K562 (cell line): ENCODE results near the gene RHBDD1. TPM values are rescaled to one million over a fixed set of nuclear protein-coding genes. Genes with fewer than 3 reads are reported as not detected.

Experiments used
- CBFA2T3 ChIP-seq: fragments of 450-650 bp; IDR thresholded peaks from 2 replicates; pipeline ENCODE4 v1.6.1; 2017
- CHD4 ChIP-seq: fragments of 200-600 bp; sonication (generic); IDR thresholded peaks from 3 replicates; pipeline ENCODE4 v1.6.1; 2012; ENCODE audit warnings: low read depth, mild to moderate bottlenecking, mixed read lengths, low read length, inconsistent platforms; ENCODE audit not compliant: insufficient read depth, insufficient replicate concordance, poor library complexity, severe bottlenecking
- CXXC5 ChIP-seq: fragments of 250-450 bp; sonication (Bioruptor Pico); IDR thresholded peaks from 2 replicates; pipeline ENCODE4 v1.8.0; 2022; ENCODE audit warnings: inconsistent platforms, mild to moderate bottlenecking, moderate library complexity
- DPF2 ChIP-seq: fragments of 450-650 bp; IDR thresholded peaks from 2 replicates; pipeline ENCODE4 v1.6.1; 2016
- FOXA1 ChIP-seq: fragments of 450-650 bp; IDR thresholded peaks from 2 replicates; pipeline ENCODE4 v1.6.1; 2016; ENCODE audit warnings: mild to moderate bottlenecking, borderline replicate concordance
- FOXJ2 ChIP-seq: fragments of 200-800 bp; sonication (Bioruptor generic); IDR thresholded peaks from 2 replicates; pipeline ENCODE4 v1.6.1; 2016; ENCODE audit warnings: missing genetic modification characterization, missing compliant biosample characterization
- HMG20B ChIP-seq: fragments of 250-450 bp; sonication (Bioruptor Pico); IDR thresholded peaks from 2 replicates; pipeline ENCODE4 v1.5.0; 2021; ENCODE audit warnings: mild to moderate bottlenecking
- MAFF ChIP-seq: IDR thresholded peaks from 2 replicates; pipeline ENCODE4 v1.6.1; 2012; ENCODE audit warnings: low read length, improper control_type of control experiment
- MAFG ChIP-seq: fragments of 450-650 bp; conservative IDR thresholded peaks from 2 replicates; pipeline ENCODE4 v1.6.1; 2016; ENCODE audit warnings: missing genetic modification characterization, missing compliant biosample characterization
- NR1H2 ChIP-seq: sonication (generic); formaldehyde crosslinking; IDR thresholded peaks from 2 replicates; pipeline ENCODE4 v1.4.0; 2020; ENCODE audit warnings: mild to moderate bottlenecking, missing genetic modification reagents
- PPARD ChIP-seq: fragments of 250-450 bp; sonication (Bioruptor Pico); IDR thresholded peaks from 2 replicates; pipeline ENCODE4 v1.8.0; 2022; ENCODE audit warnings: inconsistent platforms, mild to moderate bottlenecking, moderate library complexity
- SRSF7 ChIP-seq: fragments of 200-400 bp; formaldehyde crosslinking; optimal IDR thresholded peaks from 2 replicates; pipeline ENCODE3; 2017; ENCODE audit warnings: mild to moderate bottlenecking, low read depth, low read length
- ZBTB11 ChIP-seq, 3 experiments: fragments of 200-800 bp in 1 of 3; fragments of 250-450 bp in 1 of 3; fragments of 450-650 bp in 1 of 3; sonication (Bioruptor Pico) in 1 of 3; sonication (Bioruptor generic) in 1 of 3; formaldehyde crosslinking in 1 of 3; IDR thresholded peaks; 2 replicates each; pipeline versions ENCODE4 v1.6.1 to v1.8.0; 2016 to 2022; ENCODE audit warnings: mild to moderate bottlenecking in 2 of 3, missing genetic modification characterization in 2 of 3, missing compliant biosample characterization in 1 of 3, moderate library complexity in 1 of 3
- ZC3H8 ChIP-seq: fragments of 450-650 bp; IDR thresholded peaks from 2 replicates; pipeline ENCODE4 v1.6.1; 2017
- ZNF12 ChIP-seq: sonication (generic); formaldehyde crosslinking; IDR thresholded peaks from 2 replicates; pipeline ENCODE4 v1.4.0; 2020; ENCODE audit warnings: mild to moderate bottlenecking, missing genetic modification reagents
- ZNF133 ChIP-seq: fragments of 250-450 bp; sonication (Bioruptor Pico); IDR thresholded peaks from 2 replicates; pipeline ENCODE4 v1.4.0; 2020; ENCODE audit warnings: mild to moderate bottlenecking
- ZNF316 ChIP-seq: fragments of 450-650 bp; IDR thresholded peaks from 2 replicates; pipeline ENCODE4 v1.6.1; 2016
- ZNF764 ChIP-seq: fragments of 250-450 bp; sonication (Bioruptor Pico); IDR thresholded peaks from 2 replicates; pipeline ENCODE4 v1.4.0; 2020; ENCODE audit warnings: low read depth, mild to moderate bottlenecking, moderate library complexity
- polyA plus RNA-seq, 8 experiments: library from polyadenylated mRNA; depleted of rRNA in 4 of 8; stranded (reverse) in 5 of 8; unstranded in 3 of 8; fragments of >200 nt; fragmentation: Nextera tagmentation in 2 of 8; fragmentation: Illumina TruSeq in 1 of 8; extraction: Ambion mirVana in 2 of 8; extraction: Trizol in 1 of 8; gene quantifications; 2 replicates each; pipeline versions ENCODE4 v1.2.1 to v1.2.3, GENCODE V29; 2011 to 2014; ENCODE audit warnings: inconsistent platforms in 1 of 8, missing spikeins in 1 of 8
- total RNA-seq, 7 experiments: library from RNA; depleted of rRNA in 6 of 7; stranded (reverse); fragments of >200 nt in 6 of 7; fragmentation: Illumina TruSeq in 2 of 7; extraction: Trizol in 2 of 7; gene quantifications; 2 replicates each; pipeline versions ENCODE4 v1.2.1 to v1.2.3, GENCODE V29; 2011 to 2021; ENCODE audit warnings: low replicate concordance in 1 of 7
- TF ChIP-seq, protein P1 (sequence below): fragments of 450-650 bp; IDR thresholded peaks from 2 replicates; pipeline ENCODE4 v1.6.1; 2017; ENCODE audit warnings: antibody characterized with exemption, mild to moderate bottlenecking
- TF ChIP-seq, protein P2 (sequence below): sonication (generic); formaldehyde crosslinking; IDR thresholded peaks from 2 replicates; pipeline ENCODE4 v1.8.1; 2022; ENCODE audit warnings: missing genetic modification reagents
- TF ChIP-seq, protein P3 (sequence below): sonication (generic); formaldehyde crosslinking; IDR thresholded peaks from 2 replicates; pipeline ENCODE4 v1.8.0; 2023; ENCODE audit warnings: mild to moderate bottlenecking, missing genetic modification reagents

RHBDD1 gene
- total and polyA plus RNA-seq, 9 of the 15 experiments (the other 6 are each of a cell fraction or from before 2014, with no cell fraction given): 4.8 to 34.8 (median 15.6) TPM

GRCh38 chr2:226979004-226979403 lies 143.2 kb downstream of the RHBDD1 start (continued):
- TF ChIP-seq NR1H2 (CRISPR knock-in tag): no peak
- peak; percentile 34; the same call in 1 of the 2 replicates for TF ChIP-seq ZNF12
- TF ChIP-seq CHD4: no peak
- TF ChIP-seq CBFA2T3: 0 out of 2 replicates have a peak, but pooled peaks have one; percentile 21
- TF ChIP-seq MAFG: peak; percentile 89
- TF ChIP-seq PPARD (CRISPR knock-in tag): no peak
- no peak for TF ChIP-seq ZNF133 (CRISPR knock-in tag)
- no peak for TF ChIP-seq FOXA1
- TF ChIP-seq MAFF: peak; percentile 67; the same call in 1 of the 2 replicates
- TF ChIP-seq, protein P1, sequence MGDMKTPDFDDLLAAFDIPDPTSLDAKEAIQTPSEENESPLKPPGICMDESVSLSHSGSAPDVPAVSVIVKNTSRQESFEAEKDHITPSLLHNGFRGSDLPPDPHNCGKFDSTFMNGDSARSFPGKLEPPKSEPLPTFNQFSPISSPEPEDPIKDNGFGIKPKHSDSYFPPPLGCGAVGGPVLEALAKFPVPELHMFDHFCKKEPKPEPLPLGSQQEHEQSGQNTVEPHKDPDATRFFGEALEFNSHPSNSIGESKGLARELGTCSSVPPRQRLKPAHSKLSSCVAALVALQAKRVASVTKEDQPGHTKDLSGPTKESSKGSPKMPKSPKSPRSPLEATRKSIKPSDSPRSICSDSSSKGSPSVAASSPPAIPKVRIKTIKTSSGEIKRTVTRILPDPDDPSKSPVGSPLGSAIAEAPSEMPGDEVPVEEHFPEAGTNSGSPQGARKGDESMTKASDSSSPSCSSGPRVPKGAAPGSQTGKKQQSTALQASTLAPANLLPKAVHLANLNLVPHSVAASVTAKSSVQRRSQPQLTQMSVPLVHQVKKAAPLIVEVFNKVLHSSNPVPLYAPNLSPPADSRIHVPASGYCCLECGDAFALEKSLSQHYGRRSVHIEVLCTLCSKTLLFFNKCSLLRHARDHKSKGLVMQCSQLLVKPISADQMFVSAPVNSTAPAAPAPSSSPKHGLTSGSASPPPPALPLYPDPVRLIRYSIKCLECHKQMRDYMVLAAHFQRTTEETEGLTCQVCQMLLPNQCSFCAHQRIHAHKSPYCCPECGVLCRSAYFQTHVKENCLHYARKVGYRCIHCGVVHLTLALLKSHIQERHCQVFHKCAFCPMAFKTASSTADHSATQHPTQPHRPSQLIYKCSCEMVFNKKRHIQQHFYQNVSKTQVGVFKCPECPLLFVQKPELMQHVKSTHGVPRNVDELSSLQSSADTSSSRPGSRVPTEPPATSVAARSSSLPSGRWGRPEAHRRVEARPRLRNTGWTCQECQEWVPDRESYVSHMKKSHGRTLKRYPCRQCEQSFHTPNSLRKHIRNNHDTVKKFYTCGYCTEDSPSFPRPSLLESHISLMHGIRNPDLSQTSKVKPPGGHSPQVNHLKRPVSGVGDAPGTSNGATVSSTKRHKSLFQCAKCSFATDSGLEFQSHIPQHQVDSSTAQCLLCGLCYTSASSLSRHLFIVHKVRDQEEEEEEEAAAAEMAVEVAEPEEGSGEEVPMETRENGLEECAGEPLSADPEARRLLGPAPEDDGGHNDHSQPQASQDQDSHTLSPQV: peak; percentile 47; the same call in 1 of the 2 replicates
- TF ChIP-seq, protein P2, sequence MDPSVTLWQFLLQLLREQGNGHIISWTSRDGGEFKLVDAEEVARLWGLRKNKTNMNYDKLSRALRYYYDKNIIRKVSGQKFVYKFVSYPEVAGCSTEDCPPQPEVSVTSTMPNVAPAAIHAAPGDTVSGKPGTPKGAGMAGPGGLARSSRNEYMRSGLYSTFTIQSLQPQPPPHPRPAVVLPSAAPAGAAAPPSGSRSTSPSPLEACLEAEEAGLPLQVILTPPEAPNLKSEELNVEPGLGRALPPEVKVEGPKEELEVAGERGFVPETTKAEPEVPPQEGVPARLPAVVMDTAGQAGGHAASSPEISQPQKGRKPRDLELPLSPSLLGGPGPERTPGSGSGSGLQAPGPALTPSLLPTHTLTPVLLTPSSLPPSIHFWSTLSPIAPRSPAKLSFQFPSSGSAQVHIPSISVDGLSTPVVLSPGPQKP: no peak
- TF ChIP-seq DPF2: peak; percentile 67; the same call in 1 of the 2 replicates
- no peak for TF ChIP-seq ZBTB11 (CRISPR knock-in tag; IDR thresholded peaks at IDR 0.05)
- TF ChIP-seq FOXJ2: peak; percentile 76
- TF ChIP-seq, protein P3, sequence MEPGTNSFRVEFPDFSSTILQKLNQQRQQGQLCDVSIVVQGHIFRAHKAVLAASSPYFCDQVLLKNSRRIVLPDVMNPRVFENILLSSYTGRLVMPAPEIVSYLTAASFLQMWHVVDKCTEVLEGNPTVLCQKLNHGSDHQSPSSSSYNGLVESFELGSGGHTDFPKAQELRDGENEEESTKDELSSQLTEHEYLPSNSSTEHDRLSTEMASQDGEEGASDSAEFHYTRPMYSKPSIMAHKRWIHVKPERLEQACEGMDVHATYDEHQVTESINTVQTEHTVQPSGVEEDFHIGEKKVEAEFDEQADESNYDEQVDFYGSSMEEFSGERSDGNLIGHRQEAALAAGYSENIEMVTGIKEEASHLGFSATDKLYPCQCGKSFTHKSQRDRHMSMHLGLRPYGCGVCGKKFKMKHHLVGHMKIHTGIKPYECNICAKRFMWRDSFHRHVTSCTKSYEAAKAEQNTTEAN (CRISPR knock-in tag): no peak
- TF ChIP-seq ZNF316: peak; percentile 81
- TF ChIP-seq ZNF764 (CRISPR knock-in tag): no peak
- TF ChIP-seq ZC3H8: no peak
- TF ChIP-seq SRSF7: no peak
- TF ChIP-seq HMG20B (CRISPR knock-in tag): no peak
- TF ChIP-seq CXXC5 (CRISPR knock-in tag): no peak
